NB4 (cell line): Measurements from ENCODE around the gene STON1.

Experiments used
- CTCF ChIP-seq: IDR thresholded peaks from one replicate; pipeline ENCODE4 v1.5.1; 2012; ENCODE audit warnings: low read depth, low read length
- MAX ChIP-seq: IDR thresholded peaks from 2 replicates; pipeline ENCODE4 v1.6.1; 2011; ENCODE audit warnings: low read depth, low read length
- MYC ChIP-seq: IDR thresholded peaks from 2 replicates; pipeline ENCODE4 v1.6.1; 2011; ENCODE audit warnings: low read depth, low read length
- POLR2A ChIP-seq: IDR thresholded peaks from 2 replicates; pipeline ENCODE4 v1.6.1; 2011; ENCODE audit warnings: mild to moderate bottlenecking; ENCODE audit not compliant: insufficient read length; ENCODE audit errors: extremely low read depth

GRCh38 chr2:48601349-48601748 lies 71.4 kb downstream of the STON1 start:
- TF ChIP-seq POLR2A, result no peak
- TF ChIP-seq CTCF, result peak; percentile 67
- no peak for TF ChIP-seq MAX
- TF ChIP-seq MYC, result no peak
